Gastrocnemius medialis (tissue), 4 donors: ENCODE results near the gene APBB2.

Source experiments
- CTCF ChIP-seq, 5 experiments: fragments of 450-650 bp in 3 of 5; fragments of 200-600 bp in 2 of 5; sonication (generic) in 2 of 5; IDR thresholded peaks in 4 of 5; conservative IDR thresholded peaks in 1 of 5; 1 replicate in 4 of 5; 2 replicates in 1 of 5; pipeline ENCODE4 v1.5.1; 2016 to 2019; ENCODE audit warnings: antibody characterized with exemption in 5 of 5, mild to moderate bottlenecking in 3 of 5, moderate library complexity in 3 of 5
- POLR2A ChIP-seq, 2 donors: fragments of 450-650 bp; IDR thresholded peaks; one replicate each; pipeline ENCODE4 v1.6.1; 2017; ENCODE audit warnings: antibody characterized with exemption in 2 of 2, mild to moderate bottlenecking in 2 of 2, moderate library complexity in 2 of 2

GRCh38 chr4:40938337-40938736 lies 276.0 kb downstream of the APBB2 start:
- no peak for TF ChIP-seq CTCF (IDR thresholded peaks at IDR 0.05 in 4 of 5, conservative IDR thresholded peaks at IDR 0.05 in 1 of 5)
- no peak for TF ChIP-seq POLR2A (IDR thresholded peaks at IDR 0.05)
